Measurements from ENCODE around the gene KRT222. TPM values are rescaled to one million over a fixed set of nuclear protein-coding genes. Genes with fewer than 3 reads are reported as not detected.

Gene KRT222
- total RNA-seq, 1 donor from 2014 or later, result not detected

DNA sequence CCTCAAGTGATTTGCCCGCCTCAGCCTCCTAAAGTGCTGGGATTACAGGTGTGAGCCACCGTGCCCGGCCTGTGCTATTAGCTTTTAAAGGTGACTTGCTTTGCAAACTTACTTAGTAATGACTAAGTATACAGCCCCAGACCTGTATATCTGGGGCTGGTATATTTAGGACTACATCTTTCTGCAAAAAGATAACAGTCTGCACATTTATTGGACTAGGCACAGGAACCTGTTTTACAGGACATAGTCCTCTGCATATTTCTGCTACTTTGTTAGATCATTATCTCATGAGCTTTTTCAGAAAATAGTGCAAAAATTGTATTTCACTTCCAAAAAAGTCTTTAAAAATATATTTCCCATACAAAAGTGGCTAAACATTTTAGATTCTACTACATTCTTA is 37.3 kb upstream of the KRT222 start:
- H3K27me3 Mint-ChIP-seq (ENCODE audit: low read depth), result peaks cover 59% of the 10 kb centered on the region

DNA sequence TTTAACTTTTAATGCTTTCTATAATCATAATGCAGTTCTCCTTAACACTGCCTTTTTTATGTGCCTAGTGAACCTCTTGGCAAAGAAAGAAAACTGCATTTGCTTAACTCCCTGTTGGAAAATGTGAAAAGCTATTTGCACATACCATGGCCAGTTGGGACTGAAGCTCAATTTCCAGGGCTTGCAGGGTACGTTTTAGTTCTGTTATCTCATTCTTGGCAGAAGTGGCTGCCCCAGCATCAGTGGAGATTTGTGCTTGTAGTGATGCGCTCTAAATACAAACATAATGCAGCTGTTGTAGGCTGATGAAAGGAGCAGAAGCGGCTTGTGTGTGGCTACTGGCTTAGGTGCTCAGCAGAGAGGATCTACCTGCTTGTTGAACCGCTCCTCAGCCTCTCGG is 34.9 kb upstream of the KRT222 start:
- no peak overlapping the region for H3K4me3 Mint-ChIP-seq (ENCODE audit: unreplicated experiment)
- TF ChIP-seq, protein P1, sequence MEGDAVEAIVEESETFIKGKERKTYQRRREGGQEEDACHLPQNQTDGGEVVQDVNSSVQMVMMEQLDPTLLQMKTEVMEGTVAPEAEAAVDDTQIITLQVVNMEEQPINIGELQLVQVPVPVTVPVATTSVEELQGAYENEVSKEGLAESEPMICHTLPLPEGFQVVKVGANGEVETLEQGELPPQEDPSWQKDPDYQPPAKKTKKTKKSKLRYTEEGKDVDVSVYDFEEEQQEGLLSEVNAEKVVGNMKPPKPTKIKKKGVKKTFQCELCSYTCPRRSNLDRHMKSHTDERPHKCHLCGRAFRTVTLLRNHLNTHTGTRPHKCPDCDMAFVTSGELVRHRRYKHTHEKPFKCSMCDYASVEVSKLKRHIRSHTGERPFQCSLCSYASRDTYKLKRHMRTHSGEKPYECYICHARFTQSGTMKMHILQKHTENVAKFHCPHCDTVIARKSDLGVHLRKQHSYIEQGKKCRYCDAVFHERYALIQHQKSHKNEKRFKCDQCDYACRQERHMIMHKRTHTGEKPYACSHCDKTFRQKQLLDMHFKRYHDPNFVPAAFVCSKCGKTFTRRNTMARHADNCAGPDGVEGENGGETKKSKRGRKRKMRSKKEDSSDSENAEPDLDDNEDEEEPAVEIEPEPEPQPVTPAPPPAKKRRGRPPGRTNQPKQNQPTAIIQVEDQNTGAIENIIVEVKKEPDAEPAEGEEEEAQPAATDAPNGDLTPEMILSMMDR (IDR thresholded peaks at IDR 0.05), result no peak
- H3K4me1 Mint-ChIP-seq (ENCODE audit: low read depth), result no peaks in the 10 kb centered on the region
- no peak for DNase-seq (ENCODE audit: low spot score)
- peaks cover 64% of the 10 kb centered on the region for H3K27me3 Mint-ChIP-seq (ENCODE audit: low read depth)
- no peaks in the 10 kb centered on the region for H3K9me3 Mint-ChIP-seq (ENCODE audit: low read depth)
- no peaks in the 10 kb centered on the region for H3K36me3 Mint-ChIP-seq (ENCODE audit: low read depth)
- H3K27ac Mint-ChIP-seq (ENCODE audit: unreplicated experiment), result no peak overlapping the region

More for the DNA sequence above, 37.3 kb upstream of the KRT222 start:
- Mint-ChIP-seq H3K4me3 (ENCODE audit: unreplicated experiment) (no peak overlapping the region), H3K9me3 (ENCODE audit: low read depth) (no peaks in the 10 kb centered on the region), H3K4me1 (ENCODE audit: low read depth) (no peaks in the 10 kb centered on the region), H3K36me3 (ENCODE audit: low read depth) (no peaks in the 10 kb centered on the region), H3K27ac (ENCODE audit: unreplicated experiment) (no peak overlapping the region)
- TF ChIP-seq, protein P1 (IDR thresholded peaks at IDR 0.05), result no peak
- DNase-seq (ENCODE audit: low spot score), result no peak

DNA sequence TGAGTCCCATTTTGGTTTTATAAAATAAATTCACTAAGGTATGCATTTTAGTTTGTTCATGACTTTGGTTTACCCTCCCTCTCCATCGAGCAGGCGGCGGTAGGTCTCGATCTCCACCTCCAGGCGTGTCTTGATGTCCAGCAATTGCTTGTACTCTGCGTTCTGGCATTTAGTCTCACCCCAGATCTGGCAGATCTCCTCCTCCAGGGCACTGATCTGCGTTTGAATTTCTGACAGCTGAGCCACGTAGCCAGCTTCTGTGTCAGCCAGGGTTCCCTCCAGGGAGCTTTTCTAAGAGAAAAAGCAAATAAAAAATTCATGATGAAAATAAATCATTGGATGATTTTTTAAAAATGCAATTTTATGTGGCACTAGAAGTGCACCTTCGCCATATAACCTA is 34.4 kb upstream of the KRT222 start:
- H3K4me3 Mint-ChIP-seq (ENCODE audit: unreplicated experiment), result no peak overlapping the region
- H3K27ac Mint-ChIP-seq (ENCODE audit: unreplicated experiment), result no peak overlapping the region
- H3K27me3 Mint-ChIP-seq (ENCODE audit: low read depth), result peaks cover 62% of the 10 kb centered on the region
- DNase-seq (ENCODE audit: low spot score), result no peak
- TF ChIP-seq, protein P1 (IDR thresholded peaks at IDR 0.05), result no peak
- H3K9me3 Mint-ChIP-seq (ENCODE audit: low read depth), result no peaks in the 10 kb centered on the region
- no peaks in the 10 kb centered on the region for H3K4me1 Mint-ChIP-seq (ENCODE audit: low read depth)
- no peaks in the 10 kb centered on the region for H3K36me3 Mint-ChIP-seq (ENCODE audit: low read depth)

DNA sequence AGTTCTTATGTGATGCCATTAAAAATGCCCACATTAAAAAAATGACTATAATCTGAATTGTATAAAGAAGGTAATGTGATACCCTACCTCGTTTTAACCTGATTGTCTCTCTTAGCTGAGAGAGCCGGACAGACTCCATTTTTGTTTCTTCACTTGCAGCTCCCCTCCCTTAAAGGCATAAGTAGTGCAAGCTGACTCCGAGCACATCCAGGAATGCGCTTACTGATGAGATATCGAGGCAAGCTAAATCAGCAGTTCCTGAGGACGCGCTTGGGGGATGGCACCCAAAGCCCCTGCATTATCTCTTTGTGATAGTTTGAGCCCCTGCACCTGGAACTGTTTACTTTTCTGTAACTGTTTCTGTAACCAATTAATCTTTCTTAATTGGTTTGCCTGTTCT is 32.3 kb upstream of the KRT222 start:
- Mint-ChIP-seq H3K9me3 (ENCODE audit: low read depth) (no peaks in the 10 kb centered on the region), H3K27ac (ENCODE audit: unreplicated experiment) (no peak overlapping the region), H3K27me3 (ENCODE audit: low read depth) (peaks cover 62% of the 10 kb centered on the region), H3K36me3 (ENCODE audit: low read depth) (no peaks in the 10 kb centered on the region), H3K4me1 (ENCODE audit: low read depth) (no peaks in the 10 kb centered on the region), H3K4me3 (ENCODE audit: unreplicated experiment) (no peak overlapping the region)
- DNase-seq (ENCODE audit: low spot score), result no peak
- TF ChIP-seq, protein P1 (IDR thresholded peaks at IDR 0.05), result no peak

DNA sequence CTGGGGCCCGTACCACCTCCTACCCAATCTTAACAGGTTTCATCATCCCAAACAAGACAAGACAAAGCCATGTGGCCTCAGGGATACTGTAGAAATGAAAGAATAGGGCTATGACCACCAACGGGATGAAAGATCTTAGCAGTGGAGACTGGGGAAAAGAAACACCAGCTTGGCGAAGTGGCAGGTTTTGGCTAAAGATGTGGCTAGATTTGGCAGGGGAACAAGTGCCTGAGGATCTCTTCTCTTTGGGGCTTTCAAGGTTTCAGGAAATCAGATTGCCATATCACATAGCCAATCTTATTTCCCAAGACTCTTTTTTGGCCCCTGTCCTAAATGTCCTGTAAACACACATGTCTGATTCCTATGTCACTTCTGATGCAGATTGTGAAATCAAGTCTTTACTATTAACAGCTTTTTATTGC is 31.7 kb upstream of the KRT222 start:
- DNase-seq (ENCODE audit: low spot score), result no peak
- H3K4me1 Mint-ChIP-seq (ENCODE audit: low read depth), result no peaks in the 10 kb centered on the region
- peaks cover 65% of the 10 kb centered on the region for H3K27me3 Mint-ChIP-seq (ENCODE audit: low read depth)
- TF ChIP-seq, protein P1 (IDR thresholded peaks at IDR 0.05), result no peak
- no peaks in the 10 kb centered on the region for H3K9me3 Mint-ChIP-seq (ENCODE audit: low read depth)
- no peak overlapping the region for H3K4me3 Mint-ChIP-seq (ENCODE audit: unreplicated experiment)
- H3K36me3 Mint-ChIP-seq (ENCODE audit: low read depth), result no peaks in the 10 kb centered on the region
- H3K27ac Mint-ChIP-seq (ENCODE audit: unreplicated experiment), result no peak overlapping the region

Data from chondrocyte (in vitro differentiated cells).